ENCODE data around the gene SECTM1.

DNA sequence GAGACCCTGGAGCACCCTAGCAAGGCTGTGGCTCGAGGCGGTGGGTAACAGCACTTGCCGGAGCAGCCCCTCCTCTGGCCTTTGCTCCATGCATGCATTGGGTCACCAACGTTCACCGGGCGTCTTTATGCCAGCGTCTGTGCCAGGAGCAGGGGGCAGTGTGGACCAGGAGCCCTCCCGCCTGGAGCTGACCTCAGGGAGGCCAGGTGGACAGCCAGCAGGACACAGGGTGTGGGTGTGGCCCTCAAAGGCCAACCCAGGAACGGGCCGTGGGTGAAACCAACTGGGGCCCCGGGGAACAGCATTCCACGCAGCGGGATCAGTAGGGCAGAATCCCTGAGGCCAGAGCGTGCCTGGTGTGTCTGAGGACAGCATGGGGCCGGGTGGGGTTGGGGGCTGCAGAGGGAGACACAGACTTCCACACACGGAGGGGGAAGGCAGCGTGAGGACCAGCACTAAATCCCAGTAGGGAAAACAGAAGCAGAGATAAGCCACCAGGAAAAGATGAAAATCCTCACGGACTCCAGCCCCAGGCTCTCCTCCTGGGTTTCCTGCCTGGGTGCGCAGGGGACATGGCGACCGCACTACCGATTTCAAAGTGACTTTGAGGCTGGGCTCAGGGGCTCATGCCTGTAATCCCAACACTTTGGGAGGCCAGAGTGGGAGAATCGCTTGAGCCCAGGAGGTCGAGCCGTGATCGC is 13.3 kb downstream of the SECTM1 start:
- TF ChIP-seq, protein P1, sequence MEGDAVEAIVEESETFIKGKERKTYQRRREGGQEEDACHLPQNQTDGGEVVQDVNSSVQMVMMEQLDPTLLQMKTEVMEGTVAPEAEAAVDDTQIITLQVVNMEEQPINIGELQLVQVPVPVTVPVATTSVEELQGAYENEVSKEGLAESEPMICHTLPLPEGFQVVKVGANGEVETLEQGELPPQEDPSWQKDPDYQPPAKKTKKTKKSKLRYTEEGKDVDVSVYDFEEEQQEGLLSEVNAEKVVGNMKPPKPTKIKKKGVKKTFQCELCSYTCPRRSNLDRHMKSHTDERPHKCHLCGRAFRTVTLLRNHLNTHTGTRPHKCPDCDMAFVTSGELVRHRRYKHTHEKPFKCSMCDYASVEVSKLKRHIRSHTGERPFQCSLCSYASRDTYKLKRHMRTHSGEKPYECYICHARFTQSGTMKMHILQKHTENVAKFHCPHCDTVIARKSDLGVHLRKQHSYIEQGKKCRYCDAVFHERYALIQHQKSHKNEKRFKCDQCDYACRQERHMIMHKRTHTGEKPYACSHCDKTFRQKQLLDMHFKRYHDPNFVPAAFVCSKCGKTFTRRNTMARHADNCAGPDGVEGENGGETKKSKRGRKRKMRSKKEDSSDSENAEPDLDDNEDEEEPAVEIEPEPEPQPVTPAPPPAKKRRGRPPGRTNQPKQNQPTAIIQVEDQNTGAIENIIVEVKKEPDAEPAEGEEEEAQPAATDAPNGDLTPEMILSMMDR (IDR thresholded peaks at IDR 0.05; ENCODE audit: insufficient read depth, low read depth, low read length) = no peak
- TF ChIP-seq EZH2 (IDR thresholded peaks at IDR 0.05; ENCODE audit: insufficient read depth, low read length) = no peak
